NB4 (cell line): ENCODE data around the gene UTRN.

ENCODE experiments used
- DNase-seq: peaks from one replicate; pipeline ENCODE4 v3.0.0; 2010; ENCODE audit warnings: low read depth
- H3K4me3 ChIP-seq: one replicate; pipeline ENCODE4 v1.5.1; 2011; ENCODE audit warnings: mild to moderate bottlenecking, low read depth, low read length, moderate library complexity
- CTCF ChIP-seq: IDR thresholded peaks from one replicate; pipeline ENCODE4 v1.5.1; 2012; ENCODE audit warnings: low read depth, low read length
- MAX ChIP-seq: IDR thresholded peaks from 2 replicates; pipeline ENCODE4 v1.6.1; 2011; ENCODE audit warnings: low read depth, low read length
- MYC ChIP-seq: IDR thresholded peaks from 2 replicates; pipeline ENCODE4 v1.6.1; 2011; ENCODE audit warnings: low read depth, low read length
- POLR2A ChIP-seq: IDR thresholded peaks from 2 replicates; pipeline ENCODE4 v1.6.1; 2011; ENCODE audit warnings: mild to moderate bottlenecking; ENCODE audit not compliant: insufficient read length; ENCODE audit errors: extremely low read depth

The UTRN gene

GRCh38 chr6:144284783-144285547 lies at the start of gene UTRN:
TSS of gene UTRN (plus strand) at chr6:144285335. CDS start at chr6:144291829, 6,494 bp downstream.
- TF ChIP-seq MAX (no peak), POLR2A (peak; percentile 47)
- peak within 1 kb of the TSS; percentile 86 for H3K4me3 ChIP-seq
- DNase-seq = peak; percentile 88

GRCh38 chr6:144244688-144245087 lies 40.4 kb upstream of the UTRN start:
- no peak overlapping the region for H3K4me3 ChIP-seq
- TF ChIP-seq MYC = no peak
- no peak for TF ChIP-seq MAX
- peak; percentile 24 for TF ChIP-seq CTCF
- DNase-seq = peak; percentile 36

- no peak overlapping the region for H3K4me3 ChIP-seq
- DNase-seq = no peak
- TF ChIP-seq POLR2A = no peak
- TF ChIP-seq MYC = no peak
- TF ChIP-seq CTCF = no peak
- no peak for TF ChIP-seq MAX
These were observed 38.1 kb upstream of the UTRN start for GRCh38 chr6:144246988-144247387.

GRCh38 chr6:144248003-144248402 lies 37.1 kb upstream of the UTRN start:
- no peak for DNase-seq
- TF ChIP-seq MAX (no peak), MYC (no peak), CTCF (no peak), POLR2A (no peak)
- H3K4me3 ChIP-seq = no peak overlapping the region

- H3K4me3 ChIP-seq = no peak overlapping the region
- TF ChIP-seq MYC = no peak
- no peak for TF ChIP-seq MAX
- TF ChIP-seq CTCF = no peak
- no peak for TF ChIP-seq POLR2A
- DNase-seq = no peak
These were observed 36.4 kb upstream of the UTRN start for GRCh38 chr6:144248476-144249301.

GRCh38 chr6:144250276-144250675 lies 34.9 kb upstream of the UTRN start:
- H3K4me3 ChIP-seq = no peak overlapping the region
- TF ChIP-seq CTCF = no peak
- TF ChIP-seq MYC = no peak
- no peak for DNase-seq
